Choroid plexus epithelial cell (primary cell): ENCODE measurements around the gene RAB18.
"Not testable (repeated sequence)": the region's sequence is repeated elsewhere in the genome, so short reads cannot be mapped to it uniquely, and the experiment has no call there.

ENCODE experiments used
- DNase-seq: peaks from one replicate; pipeline ENCODE4 v3.0.0-alpha.2; 2010; ENCODE audit warnings: low read depth
- H3K4me3 ChIP-seq: 2 replicates; pipeline ENCODE4 v1.5.1; 2011; ENCODE audit warnings: low read depth, mild to moderate bottlenecking, control low read depth, low read length, moderate library complexity
- CTCF ChIP-seq: conservative IDR thresholded peaks from 2 replicates; pipeline ENCODE4 v1.5.1; 2011; ENCODE audit warnings: low read depth, mild to moderate bottlenecking, control low read depth, inconsistent platforms, low read length, moderate library complexity

The RAB18 gene

GRCh38 chr10:27504007-27504807, at the start of gene RAB18:
TSS of gene RAB18 (plus strand) at chr10:27504304. CDS start at chr10:27504370, 66 bp downstream.
- peak; percentile 18 for TF ChIP-seq CTCF
- DNase-seq, result peak; percentile 99

GRCh38 chr10:27454837-27455236, 49.3 kb upstream of the RAB18 start:
- no peak for TF ChIP-seq CTCF
- DNase-seq, result no peak
- no peak overlapping the region for H3K4me3 ChIP-seq

More at GRCh38 chr10:27504007-27504807, at the start of gene RAB18:
- H3K4me3 ChIP-seq, result peak within 1 kb of the TSS; percentile 97

GRCh38 chr10:27457261-27457945, 46.7 kb upstream of the RAB18 start:
- H3K4me3 ChIP-seq, result no peak overlapping the region
- no peak for DNase-seq
- TF ChIP-seq CTCF, result no peak

DNA sequence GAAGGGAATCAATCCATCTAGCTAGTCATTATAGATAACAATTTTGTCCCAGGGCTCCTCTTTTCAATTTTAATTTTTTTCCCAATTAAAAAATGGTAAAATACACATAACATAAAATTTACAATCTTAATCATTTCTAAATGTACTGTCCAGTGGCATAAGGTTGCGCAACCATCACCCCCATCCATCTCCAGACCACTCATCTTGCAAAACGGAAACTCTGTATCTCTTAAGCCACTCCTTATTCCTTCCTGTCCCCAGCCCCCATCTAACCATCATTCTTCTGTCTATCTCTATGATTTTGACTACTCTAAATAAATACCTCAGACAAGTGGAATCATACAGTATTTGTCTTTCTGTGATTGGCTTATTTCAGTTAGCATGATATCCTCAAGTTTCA, 46.1 kb upstream of the RAB18 start:
- TF ChIP-seq CTCF, result no peak
- no peak overlapping the region for H3K4me3 ChIP-seq
- no peak for DNase-seq

- DNase-seq, result no peak
- no peak for TF ChIP-seq CTCF
- H3K4me3 ChIP-seq, result no peak overlapping the region
Observed at GRCh38 chr10:27461312-27461711, 42.8 kb upstream of the RAB18 start.

DNA sequence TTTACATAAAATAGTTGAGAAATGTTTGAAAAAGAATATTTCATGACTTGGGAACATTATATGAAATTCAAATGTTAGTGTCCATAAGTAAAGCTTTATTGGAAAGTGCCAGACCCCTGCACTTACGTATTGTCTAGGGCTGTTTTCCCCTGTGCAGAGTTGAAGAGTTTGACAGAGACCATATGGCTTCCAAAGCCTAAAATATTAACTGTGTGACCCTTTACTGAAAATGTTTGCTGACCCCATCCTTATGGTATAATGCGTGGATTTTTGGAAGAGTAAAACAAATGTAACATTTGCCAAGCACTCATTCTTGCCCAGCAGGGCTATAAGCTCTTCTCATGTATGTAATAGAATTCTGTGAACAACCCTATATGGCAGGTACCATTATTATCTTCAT, 40.1 kb upstream of the RAB18 start:
- TF ChIP-seq CTCF, result no peak
- no peak for DNase-seq
- no peak overlapping the region for H3K4me3 ChIP-seq

DNA sequence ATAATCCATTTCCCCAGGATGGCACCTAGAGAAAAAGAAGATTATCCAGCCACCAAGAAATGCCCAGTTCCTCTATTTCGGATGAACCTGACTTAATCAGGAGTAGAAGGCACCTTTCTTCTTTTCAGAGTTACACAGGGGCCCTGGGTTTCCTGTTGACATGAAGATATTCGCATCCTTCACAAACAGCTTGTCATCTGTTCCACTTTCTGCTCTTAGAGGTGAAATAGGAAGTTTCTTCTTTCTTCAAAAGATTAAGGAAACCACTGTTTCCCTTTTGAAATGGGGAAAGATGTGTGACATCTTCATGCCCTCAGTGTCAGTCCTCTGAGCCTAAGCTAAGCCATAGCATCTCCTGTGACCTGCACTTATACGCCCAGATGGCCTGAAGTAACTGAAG, 39.1 kb upstream of the RAB18 start:
- DNase-seq, result no peak
- no peak for TF ChIP-seq CTCF
- H3K4me3 ChIP-seq, result no peak overlapping the region

GRCh38 chr10:27465596-27465995, 38.5 kb upstream of the RAB18 start:
- not testable (repeated sequence) for H3K4me3 ChIP-seq, DNase-seq
